ENCODE measurements around the gene OAS3.

The OAS3 gene

GRCh38 chr12:112967858-112968257 lies 29.6 kb downstream of the OAS3 start:
- H2BK5ac ChIP-seq (ENCODE audit: low read depth, low read length, poor library complexity), result no peak overlapping the region
- H4K91ac ChIP-seq (ENCODE audit: low read depth, low read length), result no peak overlapping the region
- no peaks in the 10 kb centered on the region for H3K79me1 ChIP-seq (ENCODE audit: low read length)
- no peak overlapping the region for H3K23ac ChIP-seq (ENCODE audit: low read length)
- H3K9ac ChIP-seq (ENCODE audit: low read length), result no peak overlapping the region
- no peak overlapping the region for H3K18ac ChIP-seq (ENCODE audit: low read length)
- no peak overlapping the region for H3K4me2 ChIP-seq (ENCODE audit: low read length)
- H3K4ac ChIP-seq (ENCODE audit: low read depth, low read length), result no peak overlapping the region
- no peak overlapping the region for H3K4me3 ChIP-seq (ENCODE audit: low read depth, low read length)
- no peak overlapping the region for H2BK12ac ChIP-seq (ENCODE audit: low read length)
- no peaks in the 10 kb centered on the region for H3K27me3 ChIP-seq (ENCODE audit: insufficient read depth, low read length)
- H3K4me1 ChIP-seq (ENCODE audit: control insufficient read depth in 1 of 2, insufficient read depth in 2 of 2, low read length in 2 of 2), result no peaks in the 10 kb centered on the region
- no peak overlapping the region for H4K8ac ChIP-seq (ENCODE audit: low read depth, low read length)
- no peak overlapping the region for H2AFZ ChIP-seq (ENCODE audit: insufficient read depth, low read length, poor library complexity)
- H3K14ac ChIP-seq (ENCODE audit: low read length), result no peak overlapping the region
- no peaks in the 10 kb centered on the region for H3K79me2 ChIP-seq (ENCODE audit: control insufficient read depth, insufficient read depth, low read length, poor library complexity)
- H3K9me3 ChIP-seq (ENCODE audit: insufficient read depth, low read depth, low read length), result no peaks in the 10 kb centered on the region
- no peak overlapping the region for H2BK120ac ChIP-seq (ENCODE audit: insufficient read depth, low read length, poor library complexity)
- DNase-seq, result no peak
- H4K12ac ChIP-seq (ENCODE audit: low read depth, low read length), result no peak overlapping the region
- no peak overlapping the region for H2AK5ac ChIP-seq (ENCODE audit: low read length)
- WGBS (ENCODE audit: extremely low coverage, insufficient coverage, insufficient read length), result no CpG with 5 or more reads among the region's 7 CpGs
- no peaks in the 10 kb centered on the region for H3K36me3 ChIP-seq (ENCODE audit: control insufficient read depth in 1 of 2, insufficient read depth in 2 of 2, low read length in 2 of 2)
- H3K27ac ChIP-seq (ENCODE audit: low read depth, low read length), result no peak overlapping the region

GRCh38 chr12:112969547-112970306 lies 31.5 kb downstream of the OAS3 start:
- H3K4me3 ChIP-seq (ENCODE audit: low read depth, low read length), result no peak overlapping the region
- no peaks in the 10 kb centered on the region for H3K9me3 ChIP-seq (ENCODE audit: insufficient read depth, low read depth, low read length)
- DNase-seq, result no peak
- no peak overlapping the region for H2BK5ac ChIP-seq (ENCODE audit: low read depth, low read length, poor library complexity)
- no peak overlapping the region for H2AK5ac ChIP-seq (ENCODE audit: low read length)
- no peak overlapping the region for H3K27ac ChIP-seq (ENCODE audit: low read depth, low read length)
- no peak overlapping the region for H2BK12ac ChIP-seq (ENCODE audit: low read length)
- H2BK120ac ChIP-seq (ENCODE audit: insufficient read depth, low read length, poor library complexity), result no peak overlapping the region
- H3K27me3 ChIP-seq (ENCODE audit: insufficient read depth, low read length), result no peaks in the 10 kb centered on the region
- H3K9ac ChIP-seq (ENCODE audit: low read length), result no peak overlapping the region
- no peak overlapping the region for H3K4me2 ChIP-seq (ENCODE audit: low read length)
- H3K79me2 ChIP-seq (ENCODE audit: control insufficient read depth, insufficient read depth, low read length, poor library complexity), result no peaks in the 10 kb centered on the region
- H3K4ac ChIP-seq (ENCODE audit: low read depth, low read length), result no peak overlapping the region
- H3K14ac ChIP-seq (ENCODE audit: low read length), result no peak overlapping the region
- no peak overlapping the region for H3K23ac ChIP-seq (ENCODE audit: low read length)
- H2AFZ ChIP-seq (ENCODE audit: insufficient read depth, low read length, poor library complexity), result no peak overlapping the region
- no peak overlapping the region for H3K18ac ChIP-seq (ENCODE audit: low read length)
- H4K12ac ChIP-seq (ENCODE audit: low read depth, low read length), result no peak overlapping the region
- H3K79me1 ChIP-seq (ENCODE audit: low read length), result no peaks in the 10 kb centered on the region
- H3K4me1 ChIP-seq (ENCODE audit: control insufficient read depth in 1 of 2, insufficient read depth in 2 of 2, low read length in 2 of 2), result no peaks in the 10 kb centered on the region
- no peak overlapping the region for H4K91ac ChIP-seq (ENCODE audit: low read depth, low read length)
- no peaks in the 10 kb centered on the region for H3K36me3 ChIP-seq (ENCODE audit: control insufficient read depth in 1 of 2, insufficient read depth in 2 of 2, low read length in 2 of 2)
- no peak overlapping the region for H4K8ac ChIP-seq (ENCODE audit: low read depth, low read length)
- no CpG with 5 or more reads among the region's 8 CpGs for WGBS (ENCODE audit: extremely low coverage, insufficient coverage, insufficient read length)

GRCh38 chr12:112970391-112970790 lies 32.1 kb downstream of the OAS3 start:
- Histone ChIP-seq H3K36me3 (ENCODE audit: control insufficient read depth in 1 of 2, insufficient read depth in 2 of 2, low read length in 2 of 2) (no peaks in the 10 kb centered on the region), H4K91ac (ENCODE audit: low read depth, low read length) (no peak overlapping the region), H3K18ac (ENCODE audit: low read length) (no peak overlapping the region)

GRCh38 chr12:112971248-112971647 lies 33.0 kb downstream of the OAS3 start:
- Histone ChIP-seq H3K4me3 (ENCODE audit: low read depth, low read length) (no peak overlapping the region), H2AK5ac (ENCODE audit: low read length) (no peak overlapping the region), H3K36me3 (ENCODE audit: control insufficient read depth in 1 of 2, insufficient read depth in 2 of 2, low read length in 2 of 2) (no peaks in the 10 kb centered on the region), H3K14ac (ENCODE audit: low read length) (no peak overlapping the region), H3K4me1 (ENCODE audit: control insufficient read depth in 1 of 2, insufficient read depth in 2 of 2, low read length in 2 of 2) (no peaks in the 10 kb centered on the region), H2BK12ac (ENCODE audit: low read length) (no peak overlapping the region), H2AFZ (ENCODE audit: insufficient read depth, low read length, poor library complexity) (no peak overlapping the region), H3K27ac (ENCODE audit: low read depth, low read length) (no peak overlapping the region), H3K9ac (ENCODE audit: low read length) (no peak overlapping the region), H3K79me2 (ENCODE audit: control insufficient read depth, insufficient read depth, low read length, poor library complexity) (no peaks in the 10 kb centered on the region), H3K27me3 (ENCODE audit: insufficient read depth, low read length) (no peaks in the 10 kb centered on the region), H3K4me2 (ENCODE audit: low read length) (no peak overlapping the region), H3K18ac (ENCODE audit: low read length) (no peak overlapping the region), H4K91ac (ENCODE audit: low read depth, low read length) (no peak overlapping the region), H3K23ac (ENCODE audit: low read length) (no peak overlapping the region), H4K8ac (ENCODE audit: low read depth, low read length) (no peak overlapping the region), H3K79me1 (ENCODE audit: low read length) (no peaks in the 10 kb centered on the region), H3K4ac (ENCODE audit: low read depth, low read length) (no peak overlapping the region), H3K9me3 (ENCODE audit: insufficient read depth, low read depth, low read length) (no peaks in the 10 kb centered on the region), H2BK5ac (ENCODE audit: low read depth, low read length, poor library complexity) (no peak overlapping the region), H4K12ac (ENCODE audit: low read depth, low read length) (no peak overlapping the region), H2BK120ac (ENCODE audit: insufficient read depth, low read length, poor library complexity) (no peak overlapping the region)
- no peak for DNase-seq
- WGBS (ENCODE audit: extremely low coverage, insufficient coverage, insufficient read length), result no CpG with 5 or more reads among the region's 5 CpGs

More at GRCh38 chr12:112970391-112970790, 32.1 kb downstream of the OAS3 start:
- no peak overlapping the region for H3K14ac ChIP-seq (ENCODE audit: low read length)
- no peaks in the 10 kb centered on the region for H3K4me1 ChIP-seq (ENCODE audit: control insufficient read depth in 1 of 2, insufficient read depth in 2 of 2, low read length in 2 of 2)
- WGBS (ENCODE audit: extremely low coverage, insufficient coverage, insufficient read length), result no CpG with 5 or more reads among the region's 2 CpGs
- no peak overlapping the region for H2AFZ ChIP-seq (ENCODE audit: insufficient read depth, low read length, poor library complexity)
- H4K12ac ChIP-seq (ENCODE audit: low read depth, low read length), result no peak overlapping the region
- no peaks in the 10 kb centered on the region for H3K27me3 ChIP-seq (ENCODE audit: insufficient read depth, low read length)
- H2BK12ac ChIP-seq (ENCODE audit: low read length), result no peak overlapping the region
- H3K4me2 ChIP-seq (ENCODE audit: low read length), result no peak overlapping the region
- no peak overlapping the region for H4K8ac ChIP-seq (ENCODE audit: low read depth, low read length)
- H3K9me3 ChIP-seq (ENCODE audit: insufficient read depth, low read depth, low read length), result no peaks in the 10 kb centered on the region
- H3K79me1 ChIP-seq (ENCODE audit: low read length), result no peaks in the 10 kb centered on the region
- no peak overlapping the region for H3K27ac ChIP-seq (ENCODE audit: low read depth, low read length)
- DNase-seq, result no peak
- H3K79me2 ChIP-seq (ENCODE audit: control insufficient read depth, insufficient read depth, low read length, poor library complexity), result no peaks in the 10 kb centered on the region
- H2BK5ac ChIP-seq (ENCODE audit: low read depth, low read length, poor library complexity), result no peak overlapping the region
- H3K23ac ChIP-seq (ENCODE audit: low read length), result no peak overlapping the region
- no peak overlapping the region for H2AK5ac ChIP-seq (ENCODE audit: low read length)
- H2BK120ac ChIP-seq (ENCODE audit: insufficient read depth, low read length, poor library complexity), result no peak overlapping the region
- H3K9ac ChIP-seq (ENCODE audit: low read length), result no peak overlapping the region
- no peak overlapping the region for H3K4me3 ChIP-seq (ENCODE audit: low read depth, low read length)
- H3K4ac ChIP-seq (ENCODE audit: low read depth, low read length), result no peak overlapping the region
